Body of pancreas (tissue), 4 donors: ENCODE results near the gene IGF1R.

Experiments
- CTCF ChIP-seq, 7 experiments: fragments of 450-650 bp in 4 of 7; fragments of 200-600 bp in 3 of 7; sonication (generic) in 3 of 7; IDR thresholded peaks; one replicate each; pipeline ENCODE4 v1.5.1; 2016 to 2019; ENCODE audit warnings: antibody characterized with exemption in 7 of 7
- POLR2A ChIP-seq, 3 donors: fragments of 450-650 bp; IDR thresholded peaks; one replicate each; pipeline ENCODE4 v1.6.1; 2016; ENCODE audit warnings: antibody characterized with exemption in 3 of 3, mild to moderate bottlenecking in 2 of 3

GRCh38 chr15:98937413-98938104 is 289.2 kb downstream of the IGF1R start:
- no peak for TF ChIP-seq CTCF (IDR thresholded peaks at IDR 0.05)
- no peak for TF ChIP-seq POLR2A (IDR thresholded peaks at IDR 0.05)
